HL-60/S4 treated with retinoic acid at 250 ng/mL for 4 days and 3 days (cell line): ENCODE measurements around the gene KCNJ14.

Source experiments
- in situ Hi-C: fragments of 300-500 bp; cut with MboI; formaldehyde crosslinking; loops from 2 replicates; pipeline ENCODE4 v1.7.0; 2022; ENCODE audit warnings: low sequenced_read_pairs

Gene KCNJ14

DNA sequence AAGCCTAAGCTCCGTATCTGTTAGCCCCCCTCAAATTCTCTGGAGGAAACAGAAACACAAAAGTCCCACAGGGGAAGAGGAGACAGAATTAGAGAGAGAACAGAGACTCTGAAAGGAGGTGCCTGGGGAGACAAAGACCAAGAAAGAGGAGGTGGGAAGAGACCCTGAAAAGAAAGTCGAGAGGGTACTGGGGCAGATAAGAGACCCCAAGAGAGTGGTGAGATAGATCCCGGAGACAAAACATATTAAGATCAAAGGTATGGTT, 10.5 kb upstream of the KCNJ14 start:
- in situ Hi-C loops, result no loop called here

DNA sequence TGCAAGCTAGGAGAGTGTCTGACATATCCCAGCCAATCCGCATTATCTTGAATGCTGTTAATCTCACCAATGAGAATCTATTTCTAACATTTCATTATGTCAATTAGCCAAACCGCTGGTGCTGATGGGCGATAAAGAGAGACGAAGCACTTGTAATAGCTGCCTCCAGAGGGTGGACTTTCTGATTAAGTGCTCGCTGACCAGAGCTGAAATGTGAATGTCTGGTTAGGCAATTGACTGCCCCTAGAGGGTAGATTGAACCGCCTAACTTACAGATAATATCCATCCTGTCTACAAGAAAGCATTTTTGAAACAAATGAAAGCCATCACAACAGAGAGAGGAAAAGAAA, 10.1 kb upstream of the KCNJ14 start:
- in situ Hi-C loops, result no loop called here

DNA sequence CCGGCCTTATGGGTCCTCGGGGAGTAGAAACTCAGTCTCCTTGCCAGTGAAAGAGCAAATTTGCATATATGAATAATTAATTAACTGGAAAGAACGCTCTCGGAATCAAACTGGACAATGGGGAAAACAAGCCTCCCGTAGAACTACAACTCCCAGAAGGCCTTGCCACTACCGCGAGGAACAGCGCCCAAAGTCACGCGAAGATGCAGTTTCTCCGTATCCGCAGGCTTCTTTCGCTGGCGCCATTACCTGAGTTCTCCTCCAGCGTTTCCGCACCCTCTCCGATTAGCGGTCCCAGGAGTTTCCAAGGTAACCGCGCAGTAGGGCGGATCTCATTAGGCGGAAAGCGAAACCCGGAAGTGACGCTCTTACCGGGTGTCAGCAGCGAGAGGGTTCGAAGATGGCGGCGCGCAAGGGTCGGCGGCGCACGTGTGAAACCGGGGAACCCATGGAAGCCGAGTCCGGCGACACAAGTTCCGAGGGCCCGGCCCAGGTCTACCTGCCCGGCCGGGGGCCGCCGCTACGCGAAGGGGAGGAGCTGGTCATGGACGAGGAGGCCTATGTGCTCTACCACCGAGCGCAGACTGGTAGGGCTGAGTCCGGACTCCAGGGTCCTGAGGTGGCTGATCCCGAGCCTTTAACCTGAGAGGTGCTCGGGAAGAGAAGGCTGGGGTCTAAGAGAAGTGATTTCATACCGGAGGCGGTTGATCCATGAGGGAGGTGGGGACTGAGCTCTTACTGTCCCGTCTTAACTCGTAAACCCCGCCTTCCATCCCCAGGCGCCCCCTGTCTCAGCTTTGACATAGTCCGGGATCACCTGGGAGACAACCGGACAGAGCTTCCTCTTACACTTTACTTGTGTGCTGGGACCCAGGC, 9.5 kb upstream of the KCNJ14 start, which contains the start of gene GRWD1:
TSS of gene GRWD1 (plus strand) at position 378 of the 876 bp plus-strand sequence. CDS start at position 401, 23 bp downstream.
- in situ Hi-C loops, result no loop called here

DNA sequence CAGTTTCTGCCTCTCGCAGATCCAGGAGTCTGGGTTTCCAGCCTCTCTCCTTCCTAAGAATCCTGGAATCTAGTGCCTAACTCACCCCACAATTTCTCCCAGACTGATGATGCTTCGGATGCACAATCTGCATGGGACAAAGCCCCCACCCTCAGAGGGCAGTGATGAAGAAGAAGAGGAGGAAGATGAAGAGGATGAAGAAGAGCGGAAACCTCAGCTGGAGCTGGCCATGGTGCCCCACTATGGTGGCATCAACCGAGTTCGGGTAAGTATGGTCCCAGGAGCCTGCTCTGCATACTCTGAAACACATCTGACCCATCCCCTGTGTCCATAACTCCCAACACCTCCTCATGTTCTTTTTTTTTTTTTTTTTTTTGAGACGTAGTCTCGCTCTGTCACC, 8.8 kb upstream of the KCNJ14 start:
- in situ Hi-C loops, result no loop called here

DNA sequence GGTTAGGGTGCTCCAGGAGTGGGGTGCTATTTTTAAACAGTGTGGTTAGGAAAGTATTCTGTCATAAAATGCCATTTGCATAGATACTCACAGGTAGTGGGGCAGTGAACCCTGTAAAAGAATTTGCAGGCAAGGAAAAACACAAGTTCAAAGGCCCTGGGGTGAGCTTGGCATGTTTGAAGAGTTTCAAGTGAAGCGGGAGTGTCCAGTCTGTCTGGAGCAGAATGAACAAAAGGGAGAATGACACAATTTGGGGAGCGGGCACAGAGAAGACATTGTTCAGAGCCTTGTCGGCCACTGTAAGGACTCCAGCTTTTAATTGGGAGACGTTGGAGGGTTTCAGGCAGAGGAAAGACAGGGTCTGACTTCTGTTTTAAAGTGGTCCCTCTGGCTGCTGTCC, 6.8 kb upstream of the KCNJ14 start:
- in situ Hi-C loops, result no loop called here

DNA sequence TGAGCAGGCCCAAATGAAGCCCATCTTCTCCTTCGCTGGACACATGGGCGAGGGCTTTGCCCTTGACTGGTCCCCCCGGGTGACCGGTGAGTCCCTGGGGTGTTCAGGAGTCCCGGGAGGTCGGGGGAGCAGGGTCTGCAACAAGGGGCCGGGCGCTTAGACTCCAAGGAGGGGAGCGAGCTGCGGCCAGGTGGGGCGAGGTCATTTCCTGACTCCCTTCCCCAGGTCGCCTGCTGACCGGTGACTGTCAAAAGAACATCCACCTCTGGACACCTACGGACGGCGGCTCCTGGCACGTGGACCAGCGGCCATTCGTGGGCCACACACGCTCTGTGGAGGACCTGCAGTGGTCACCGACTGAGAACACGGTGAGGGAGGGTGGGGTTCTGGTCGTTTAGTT, 4.9 kb upstream of the KCNJ14 start:
- in situ Hi-C loops, result no loop called here

DNA sequence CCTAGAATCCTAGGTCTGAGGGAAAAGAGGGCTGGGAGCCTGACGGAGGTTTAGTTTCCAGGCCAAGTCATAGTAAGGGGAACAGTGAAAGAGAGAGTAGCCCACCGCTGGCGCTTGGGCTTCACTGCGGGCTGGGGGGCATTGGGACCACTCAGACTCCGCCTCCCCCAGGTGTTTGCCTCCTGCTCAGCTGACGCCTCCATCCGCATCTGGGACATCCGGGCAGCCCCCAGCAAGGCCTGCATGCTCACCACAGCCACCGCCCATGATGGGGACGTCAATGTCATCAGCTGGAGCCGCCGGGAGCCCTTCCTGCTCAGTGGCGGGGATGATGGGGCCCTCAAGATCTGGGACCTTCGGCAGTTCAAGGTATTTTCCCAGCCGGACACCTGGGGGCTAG, 4.5 kb upstream of the KCNJ14 start:
- in situ Hi-C loops, result no loop called here

DNA sequence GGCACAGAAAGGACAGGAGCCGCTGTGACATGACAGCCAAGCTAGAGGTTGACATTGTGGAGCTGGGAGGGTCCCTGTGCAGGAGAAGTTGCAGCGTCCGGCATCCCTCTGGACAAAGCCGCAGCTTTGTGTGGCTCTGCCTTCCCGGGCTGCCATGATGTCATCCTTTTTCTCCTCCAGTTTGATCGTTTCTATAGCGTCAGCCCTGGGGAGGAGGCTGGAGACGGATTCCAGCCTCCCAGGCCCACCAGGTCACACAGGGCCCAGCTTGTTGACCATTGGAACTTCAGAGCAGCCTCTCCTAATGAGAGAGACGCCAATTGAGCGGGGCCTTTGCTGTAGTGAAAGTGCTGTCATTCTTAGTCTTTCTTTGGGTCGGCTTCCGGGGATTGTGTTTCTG, 3.8 kb upstream of the KCNJ14 start:
- in situ Hi-C loops, result no loop called here

DNA sequence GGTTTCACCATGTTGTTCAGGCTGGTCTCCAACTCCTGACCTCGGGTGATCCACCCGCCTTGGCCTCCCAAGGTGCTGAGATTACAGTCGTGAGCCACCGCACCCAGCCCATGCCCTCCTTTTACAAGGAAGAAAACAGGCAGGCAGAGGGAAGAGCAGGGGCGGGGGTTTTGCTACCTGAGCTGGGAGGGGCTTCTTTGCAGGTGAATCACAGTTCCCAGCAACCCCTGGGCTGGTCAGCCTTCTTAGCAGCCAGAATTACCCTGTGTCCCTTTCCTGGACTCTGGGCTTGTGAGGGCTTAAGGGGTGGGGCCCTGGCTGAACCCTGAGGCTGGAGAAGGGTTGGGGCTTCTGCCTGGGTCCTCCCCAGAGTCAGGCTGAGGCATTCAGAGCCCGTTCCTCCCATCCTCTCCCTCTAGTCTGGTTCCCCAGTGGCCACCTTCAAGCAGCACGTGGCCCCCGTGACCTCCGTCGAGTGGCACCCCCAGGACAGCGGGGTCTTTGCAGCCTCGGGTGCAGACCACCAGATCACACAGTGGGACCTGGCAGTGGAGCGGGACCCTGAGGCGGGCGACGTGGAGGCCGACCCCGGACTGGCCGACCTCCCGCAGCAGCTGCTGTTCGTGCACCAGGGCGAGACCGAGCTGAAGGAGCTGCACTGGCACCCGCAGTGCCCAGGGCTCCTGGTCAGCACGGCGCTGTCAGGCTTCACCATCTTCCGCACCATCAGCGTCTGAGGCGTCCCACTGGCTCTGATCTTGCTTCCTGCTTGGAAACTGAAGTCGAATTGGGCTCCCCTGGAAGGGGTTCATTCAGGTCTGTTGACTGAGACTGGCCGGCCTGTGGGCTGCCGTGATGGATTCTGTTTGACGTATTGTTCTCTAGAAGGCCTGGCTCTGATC, 2.8 kb upstream of the KCNJ14 start:
- in situ Hi-C loops, result no loop called here

DNA sequence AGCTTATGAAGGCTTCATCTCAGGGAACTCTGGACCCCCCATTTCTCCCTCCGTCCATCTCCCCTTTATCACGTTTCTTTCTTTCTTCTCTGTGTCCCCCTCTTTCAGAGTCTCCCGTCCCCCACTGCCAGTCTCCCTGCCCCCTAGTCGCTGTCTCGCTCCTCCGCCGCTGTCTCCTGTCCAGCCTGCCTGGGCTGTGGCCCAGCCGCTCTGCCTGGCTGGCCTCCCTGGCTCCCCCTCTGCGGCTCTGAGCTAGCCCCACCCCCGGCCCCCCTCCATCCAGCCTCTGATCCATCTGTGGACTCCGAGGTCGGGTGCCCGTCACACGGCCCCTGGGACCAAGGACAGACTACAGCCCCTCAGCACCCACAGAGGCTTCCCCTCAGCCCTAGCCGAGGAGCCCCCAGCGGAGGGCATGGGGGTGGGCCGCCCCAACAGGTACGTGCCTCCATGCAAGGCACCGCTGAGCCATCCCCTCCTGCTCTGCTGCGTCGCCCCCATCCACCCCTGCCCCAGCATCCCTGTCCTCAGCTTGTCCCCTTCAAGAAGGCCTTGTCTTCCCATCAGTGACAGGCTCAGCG, 1.1 kb upstream of the KCNJ14 start:
- in situ Hi-C loops, result no loop called here

DNA sequence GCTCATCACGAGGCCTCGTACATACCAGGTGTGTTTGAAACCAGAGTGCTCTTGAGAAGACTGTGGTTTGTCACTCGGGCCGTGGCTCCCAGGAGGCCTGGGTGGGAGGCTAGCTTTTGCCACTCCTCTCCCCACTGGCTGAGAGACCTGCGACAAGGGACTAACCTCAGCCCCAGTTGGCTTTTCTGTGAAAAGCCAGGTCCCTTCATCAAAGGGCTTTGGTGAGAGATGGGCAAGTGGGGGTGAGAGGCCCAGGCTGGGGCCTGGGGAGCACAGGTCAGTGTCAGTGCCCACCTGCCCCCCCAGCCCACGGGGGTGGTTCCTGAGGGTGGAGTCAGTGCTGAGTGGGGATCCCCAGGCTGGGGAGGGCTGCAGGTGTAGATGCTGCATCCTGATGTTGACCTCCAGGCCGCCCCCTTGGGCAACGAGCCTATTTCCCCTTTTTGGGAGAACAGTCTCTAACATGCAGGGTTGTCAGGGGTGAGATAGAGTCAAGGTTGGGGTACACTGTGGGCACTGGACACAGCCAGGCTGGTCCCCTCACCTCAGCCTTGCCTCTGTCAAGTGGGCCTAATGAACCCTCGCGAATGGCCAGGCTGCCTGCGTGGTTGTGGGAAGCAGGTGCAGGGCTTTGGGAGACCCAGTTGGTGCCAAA, 661 bp downstream of the KCNJ14 start:
- in situ Hi-C loops, result no loop called here

DNA sequence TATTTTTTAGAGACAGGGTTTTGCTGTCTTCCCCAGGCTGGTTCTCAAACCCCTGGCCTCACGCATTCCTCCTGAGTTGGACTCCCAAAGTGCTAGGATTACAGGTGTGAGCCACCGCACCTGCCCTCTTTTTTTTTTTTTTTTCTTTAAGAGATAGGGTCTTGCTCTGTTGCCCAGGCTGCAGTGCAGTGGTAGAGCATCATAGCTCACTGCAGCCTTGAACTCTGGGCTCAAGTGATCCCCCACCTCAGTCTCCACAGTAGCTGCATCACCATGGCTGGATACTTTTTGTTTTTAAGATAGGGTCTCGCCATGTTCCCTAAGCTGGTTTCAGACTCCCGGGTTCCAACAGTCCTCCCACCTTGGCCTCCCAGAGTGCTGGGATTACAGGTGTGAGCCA, 1.5 kb downstream of the KCNJ14 start:
- in situ Hi-C loops, result no loop called here

DNA sequence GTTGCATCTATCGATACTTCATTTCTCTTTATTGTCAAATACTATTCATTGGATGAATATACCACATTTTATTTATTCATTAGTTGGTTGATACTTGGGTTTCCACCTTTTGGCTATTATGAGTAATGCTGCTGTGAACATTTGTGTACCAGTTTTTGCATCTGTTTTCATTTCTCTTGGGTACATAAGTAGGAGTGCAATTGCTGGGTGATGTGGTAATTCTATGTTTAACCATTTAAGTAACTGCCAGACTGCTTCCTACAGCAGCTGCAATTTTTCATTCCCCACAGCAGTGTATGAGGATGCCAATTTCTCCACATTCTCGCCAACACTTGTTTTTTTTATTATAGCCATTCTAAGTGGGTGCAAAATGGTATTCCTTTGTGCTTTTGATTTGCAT, 2.6 kb downstream of the KCNJ14 start:
- in situ Hi-C loops, result no loop called here

DNA sequence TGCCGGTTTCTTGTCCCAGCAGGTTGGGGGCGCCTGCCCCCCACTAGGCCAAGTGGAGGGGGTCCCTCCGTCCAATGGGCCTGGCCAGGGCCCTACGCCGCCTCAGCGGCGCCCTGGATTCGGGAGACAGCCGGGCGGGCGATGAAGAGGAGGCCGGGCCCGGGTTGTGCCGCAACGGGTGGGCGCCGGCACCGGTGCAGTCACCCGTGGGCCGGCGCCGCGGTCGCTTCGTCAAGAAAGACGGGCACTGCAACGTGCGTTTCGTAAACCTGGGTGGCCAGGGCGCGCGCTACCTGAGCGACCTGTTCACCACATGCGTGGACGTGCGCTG, 6.2 kb downstream of the KCNJ14 start:
- in situ Hi-C loops, result no loop called here

DNA sequence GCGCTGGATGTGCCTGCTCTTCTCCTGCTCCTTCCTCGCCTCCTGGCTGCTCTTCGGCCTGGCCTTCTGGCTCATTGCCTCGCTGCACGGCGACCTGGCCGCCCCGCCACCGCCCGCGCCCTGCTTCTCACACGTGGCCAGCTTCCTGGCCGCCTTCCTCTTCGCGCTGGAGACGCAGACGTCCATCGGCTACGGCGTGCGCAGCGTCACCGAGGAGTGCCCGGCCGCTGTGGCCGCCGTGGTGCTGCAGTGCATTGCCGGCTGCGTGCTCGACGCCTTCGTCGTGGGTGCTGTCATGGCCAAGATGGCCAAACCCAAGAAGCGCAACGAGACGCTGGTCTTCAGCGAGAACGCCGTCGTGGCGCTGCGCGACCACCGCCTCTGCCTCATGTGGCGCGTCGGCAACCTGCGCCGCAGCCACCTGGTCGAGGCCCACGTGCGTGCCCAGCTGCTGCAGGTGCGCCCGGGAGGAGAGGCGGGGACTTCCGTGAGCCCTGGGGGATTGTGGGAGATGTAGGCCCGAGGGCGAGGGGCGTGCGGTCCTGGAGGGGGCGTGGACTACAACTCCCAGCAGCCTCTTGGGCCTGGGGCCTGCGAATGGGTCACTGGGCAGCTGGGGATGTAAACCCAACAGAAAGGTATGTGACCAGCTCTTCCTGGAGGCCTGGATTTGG, 6.7 kb downstream of the KCNJ14 start:
- in situ Hi-C loops, result no loop called here

DNA sequence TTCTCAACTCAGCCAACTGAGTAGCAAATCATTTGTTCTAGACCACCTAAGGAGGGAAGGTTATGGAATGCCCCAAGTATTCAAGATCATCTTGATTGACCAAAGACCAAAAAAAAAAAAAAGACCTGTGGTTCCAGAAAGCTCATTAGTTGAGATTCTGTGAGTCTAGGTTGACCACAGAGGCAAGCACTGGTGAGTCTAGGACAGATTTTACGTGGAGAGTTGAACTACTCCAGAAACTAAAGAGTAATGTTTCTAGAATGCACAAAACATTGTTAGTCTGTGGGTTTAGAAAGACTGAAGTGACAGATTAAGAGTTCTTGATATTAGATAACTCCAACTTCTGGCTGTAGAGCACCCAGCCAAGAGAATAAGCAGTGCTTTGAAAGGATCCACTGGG, 9.8 kb downstream of the KCNJ14 start:
- in situ Hi-C loops, result no loop called here

DNA sequence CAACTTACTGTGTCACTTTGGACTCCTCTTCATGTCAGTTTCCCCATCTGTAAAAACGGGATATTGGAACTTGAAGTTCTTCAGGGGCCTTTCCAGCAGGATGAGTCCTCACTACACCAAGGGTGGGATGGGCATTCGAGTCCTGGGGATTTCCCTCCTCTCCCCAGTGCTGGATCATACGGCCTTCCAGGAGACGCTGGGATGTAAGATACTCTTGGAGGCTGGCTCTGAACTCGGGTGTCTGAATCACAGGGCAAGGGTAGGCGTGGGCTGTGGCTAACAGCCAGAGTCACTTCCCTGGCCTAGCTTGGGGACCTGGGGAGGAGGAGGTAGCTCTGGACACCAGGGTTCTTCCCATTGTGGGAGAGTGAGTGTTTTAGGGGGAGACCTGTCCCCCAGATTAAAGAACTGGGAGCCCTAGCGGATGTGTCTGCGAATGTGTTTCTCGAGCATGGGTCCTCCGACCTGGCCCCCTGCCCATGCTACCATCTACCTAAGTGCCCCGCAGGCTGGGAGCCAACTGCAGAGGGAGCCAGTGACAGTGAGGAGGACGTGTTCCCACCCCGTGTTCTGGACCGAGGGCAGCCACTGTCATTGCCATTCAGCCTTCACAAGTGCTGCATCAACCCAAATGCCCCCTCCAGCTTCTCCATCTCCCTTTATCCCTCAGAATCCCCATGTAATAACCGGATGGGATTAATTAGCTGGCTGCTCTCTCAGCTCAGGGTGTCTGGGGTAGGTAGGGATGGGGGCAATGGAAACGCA, 11.4 kb downstream of the KCNJ14 start:
- in situ Hi-C loops, result no loop called here

DNA sequence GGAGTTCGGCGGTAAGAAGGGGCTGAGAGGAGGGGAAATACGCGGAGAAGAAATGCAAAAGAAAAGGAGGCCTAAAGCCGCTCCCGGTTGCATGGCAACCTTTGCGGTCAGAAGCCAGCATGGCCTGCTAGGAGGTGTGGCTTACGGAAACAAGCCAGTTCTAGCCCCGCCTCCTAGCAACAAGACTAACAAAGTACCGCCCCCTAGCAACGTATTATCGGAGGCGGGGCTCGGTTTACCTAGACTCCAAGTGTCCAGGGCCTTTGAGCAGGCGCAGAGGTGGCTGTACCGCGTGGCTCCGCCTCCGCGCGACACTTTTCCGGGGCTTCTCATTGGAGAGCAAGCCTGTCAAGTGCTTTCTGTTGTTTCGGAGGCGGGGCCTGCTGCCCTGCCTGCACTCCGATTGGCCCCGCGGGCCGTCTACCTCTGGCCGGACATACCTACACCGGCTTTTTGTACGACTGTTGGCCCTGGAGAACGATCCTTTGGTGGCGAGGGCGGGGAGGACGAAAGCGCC, 13.5 kb downstream of the KCNJ14 start:
- in situ Hi-C loops, result no loop called here

DNA sequence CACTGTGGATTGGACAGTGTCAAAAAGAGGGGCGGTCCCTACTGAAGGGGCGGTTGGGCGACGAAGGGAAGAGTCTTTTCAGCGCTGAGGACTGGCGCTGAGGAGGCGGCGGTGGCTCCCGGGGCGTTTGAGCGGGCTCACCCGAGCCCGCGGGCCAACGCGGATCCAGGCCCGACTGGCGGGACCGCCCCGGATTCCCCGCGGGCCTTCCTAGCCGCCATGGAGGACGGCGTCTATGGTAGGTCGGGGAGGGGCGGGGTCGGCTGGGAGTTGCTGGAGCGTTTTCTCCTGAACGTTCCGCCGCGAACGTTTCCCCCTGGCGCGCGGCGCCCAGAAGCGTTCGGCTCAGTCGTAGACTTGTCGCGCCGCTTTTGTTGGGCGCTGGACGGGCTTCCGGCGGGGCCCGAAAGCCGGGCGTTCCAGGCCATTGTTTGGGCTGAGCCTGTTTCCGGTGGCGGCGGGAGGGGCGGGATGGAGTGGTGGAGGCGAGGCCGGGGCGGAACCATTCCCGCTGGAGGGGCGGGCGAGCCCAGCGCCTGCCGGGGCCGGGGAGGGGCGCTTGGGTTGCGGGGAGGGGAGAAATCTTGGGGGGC, 14.0 kb downstream of the KCNJ14 start, which contains the start of gene CYTH2:
TSS of gene CYTH2 (plus strand) at position 81 of the 593 bp plus-strand sequence. CDS start at position 220, 139 bp downstream.
- in situ Hi-C loops, result no loop called here
